Head of caudate nucleus (tissue), 42 donors: ENCODE measurements around the gene RIPK4.

Experiments
- DNase-seq, 42 donors: peaks; one replicate each; pipeline versions ENCODE4 v3.0.0 to v3.0.0-alpha.2; 2020 to 2021; ENCODE audit warnings: mixed read lengths in 7 of 42
- intact Hi-C: fragments of 100-400 bp; cut with DNase I; formaldehyde crosslinking; loops from one replicate; pipeline ENCODE4 v1.15.0; 2022

The RIPK4 gene

DNA sequence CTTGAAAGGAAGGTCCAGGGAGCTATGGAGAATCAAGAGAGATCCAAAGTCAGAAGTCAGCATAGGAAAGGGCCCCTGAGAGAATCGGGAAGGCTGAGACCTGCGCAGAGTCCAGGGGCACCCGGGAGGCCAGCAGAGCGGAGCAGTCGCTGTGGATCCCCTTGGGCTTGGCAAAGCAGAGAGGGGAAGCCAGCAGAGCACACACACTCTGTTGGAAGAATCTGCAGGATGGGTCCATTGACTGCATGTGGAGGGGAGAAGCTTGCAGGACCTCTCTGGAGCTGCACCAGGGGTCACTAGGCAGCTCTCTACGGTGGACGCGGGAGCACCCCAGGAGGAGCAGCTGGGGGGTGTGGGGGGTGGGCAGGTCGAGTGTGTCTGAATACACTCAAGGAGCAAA lies 6.4 kb downstream of the RIPK4 start:
- no peak for DNase-seq
- intact Hi-C loops, result no loop called here

DNA sequence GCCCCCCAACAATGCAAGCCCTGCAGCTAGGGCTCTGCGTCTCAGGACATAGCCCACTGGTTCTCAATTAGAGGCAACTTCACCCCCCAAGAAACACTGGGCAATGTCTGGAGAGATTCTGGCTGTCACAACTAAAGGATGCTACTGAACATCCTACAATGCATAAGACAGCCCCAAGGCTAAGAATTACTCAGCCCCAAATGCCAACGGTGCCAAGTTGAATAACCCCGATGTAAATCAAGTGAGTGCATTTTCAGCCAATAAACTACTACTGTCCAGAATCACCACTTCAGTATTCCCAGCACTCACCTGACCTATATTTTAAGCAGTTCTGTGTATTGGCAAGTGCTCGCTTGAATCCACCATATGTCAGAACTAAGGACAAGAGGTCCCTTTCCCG lies 6.9 kb downstream of the RIPK4 start:
- DNase-seq, result no peak

DNA sequence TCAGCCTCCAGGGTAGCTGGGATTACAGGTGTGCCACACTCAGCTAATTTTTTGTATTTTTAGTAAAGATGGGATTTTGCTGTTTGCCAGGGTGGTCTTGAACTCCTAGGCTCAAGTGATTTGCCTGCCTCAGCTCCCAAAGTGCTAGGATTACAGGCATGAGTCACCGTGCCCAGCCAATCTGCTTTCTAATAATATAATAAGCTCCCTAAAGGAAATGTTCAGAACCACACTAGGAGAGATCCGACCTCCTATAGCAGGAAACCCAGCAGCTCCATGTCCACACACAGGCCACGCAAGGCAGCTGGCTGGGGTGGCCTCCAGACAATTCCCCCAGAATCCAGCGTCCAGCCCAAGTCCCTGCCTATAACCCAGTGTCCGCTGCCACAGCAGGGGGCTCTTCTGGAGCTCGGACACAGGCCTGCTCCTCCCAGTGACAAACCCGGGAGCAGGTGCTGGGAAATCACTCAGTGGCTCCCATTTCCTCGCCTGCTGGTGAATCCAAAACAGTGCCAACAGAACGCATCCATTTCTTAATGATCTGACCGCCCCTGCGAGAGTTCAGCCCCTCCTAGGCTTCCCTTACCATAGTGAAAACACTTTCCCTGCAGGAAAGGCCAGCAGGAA lies 7.5 kb downstream of the RIPK4 start:
- intact Hi-C loops, result no loop called here

More for the DNA sequence above, 6.9 kb downstream of the RIPK4 start:
- intact Hi-C loops, result no loop called here

DNA sequence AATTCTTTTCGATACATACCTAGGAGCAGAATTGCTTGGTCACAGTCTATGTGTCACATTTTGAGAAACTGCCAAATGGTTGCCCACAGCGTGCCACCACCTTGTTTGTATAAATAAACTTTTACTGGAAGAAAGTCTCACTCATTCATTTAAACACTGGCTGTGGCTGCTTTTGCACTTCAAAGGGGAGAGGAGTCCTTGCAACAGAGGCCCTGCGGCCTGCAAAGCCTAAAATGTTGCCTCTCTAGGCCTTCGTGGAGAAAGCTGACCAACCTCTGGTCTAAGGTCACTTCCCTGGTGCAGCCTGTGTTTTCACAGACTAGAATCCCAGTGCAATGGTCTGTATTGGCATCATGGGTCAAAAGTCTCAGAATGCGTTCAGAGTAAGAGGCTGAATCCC lies 8.3 kb downstream of the RIPK4 start:
- no peak for DNase-seq
- intact Hi-C loops, result no loop called here

More for the DNA sequence above, 7.5 kb downstream of the RIPK4 start:
- no peak for DNase-seq

DNA sequence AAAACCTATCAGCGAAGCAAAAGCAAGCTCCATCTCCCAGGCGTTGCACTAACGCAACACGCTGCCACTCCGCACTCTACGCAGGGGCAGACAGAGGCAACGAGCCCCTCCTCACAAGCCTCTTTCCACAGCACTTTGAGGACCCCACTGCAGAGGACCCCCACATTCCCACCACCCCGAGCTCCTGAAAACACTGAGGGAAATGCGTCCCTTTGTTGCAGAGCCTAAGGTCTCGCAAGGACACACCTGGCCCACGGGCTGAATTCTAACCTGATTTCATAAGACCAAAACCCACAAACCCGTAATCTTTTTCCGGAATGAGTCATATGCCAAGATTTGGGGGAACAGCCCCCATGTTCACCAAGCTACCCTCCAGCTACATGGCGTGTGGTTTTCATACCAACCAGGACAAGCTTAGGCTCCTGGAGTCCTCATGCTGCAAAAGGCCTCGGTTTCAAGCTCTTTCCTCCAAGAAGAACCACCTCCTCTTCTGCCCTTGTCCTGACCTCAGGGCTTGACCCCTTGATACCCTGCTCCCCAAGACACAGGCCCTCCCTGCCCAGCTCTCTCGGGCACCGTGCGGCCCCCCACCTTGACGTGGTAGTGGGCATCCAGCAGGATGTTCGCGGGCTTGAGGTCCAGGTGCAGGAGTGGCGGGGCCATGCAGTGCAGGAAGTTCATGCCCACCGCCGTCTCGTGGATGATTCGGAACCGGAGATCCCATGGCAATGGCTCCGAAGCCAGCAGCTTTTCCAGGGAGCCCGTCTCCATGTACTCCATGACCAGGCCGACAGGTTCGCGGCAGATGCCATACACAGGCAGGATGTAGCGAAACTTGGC lies 10.7 kb downstream of the RIPK4 start:
- no peak for DNase-seq
- intact Hi-C loops, result no loop called here

DNA sequence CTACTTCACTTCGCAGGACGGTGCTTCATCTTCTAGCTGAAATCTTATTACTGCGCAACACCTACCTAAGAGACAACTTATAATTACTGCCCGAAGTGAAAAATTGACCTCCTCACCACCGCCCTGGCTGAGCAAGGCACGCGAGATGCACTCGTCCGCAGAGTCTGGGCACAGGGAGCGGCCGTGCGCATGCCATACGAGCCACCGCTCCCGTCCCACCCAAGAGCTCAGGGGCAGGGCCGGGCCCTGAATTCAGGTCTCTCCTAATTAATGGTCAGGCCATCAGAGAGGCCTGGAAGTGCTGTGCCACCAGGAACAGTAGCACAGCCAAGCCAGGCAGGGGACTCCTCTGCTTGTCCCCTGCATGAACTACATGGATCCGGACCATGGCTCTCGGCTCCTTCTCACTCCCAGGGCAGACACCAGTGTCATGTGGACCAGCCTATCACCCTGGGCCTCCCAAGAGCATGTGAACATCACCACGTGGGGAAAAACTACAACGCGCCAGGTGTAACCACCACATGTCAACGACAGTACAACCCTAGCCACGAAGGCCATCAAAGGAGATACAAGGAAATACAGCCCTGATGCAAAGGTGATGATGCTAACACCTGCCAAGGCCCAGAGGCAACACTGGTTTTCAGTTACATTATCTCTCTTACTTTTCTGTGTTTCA lies 11.5 kb downstream of the RIPK4 start:
- intact Hi-C loops, result no loop called here
- no peak for DNase-seq

DNA sequence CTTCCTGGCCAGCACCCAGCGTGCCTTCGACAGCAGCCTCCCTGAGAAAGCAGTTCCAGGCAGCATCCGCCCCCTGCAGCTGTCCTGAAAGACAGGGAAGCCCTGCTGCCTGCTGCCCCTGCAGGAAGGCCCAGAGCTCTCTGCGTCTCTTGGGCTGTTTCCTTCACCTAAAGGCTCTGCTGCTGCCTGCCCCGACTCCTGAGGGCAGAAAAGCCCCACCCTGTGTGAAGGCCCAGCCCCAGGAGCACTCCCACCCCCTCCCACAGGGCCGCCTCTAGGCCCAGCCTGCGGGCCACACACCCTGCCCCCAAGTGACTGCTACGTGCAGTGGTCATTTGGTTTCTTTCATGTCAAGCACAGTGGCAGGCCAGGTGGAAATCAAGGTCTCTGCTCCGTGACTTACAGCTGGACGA lies 12.4 kb downstream of the RIPK4 start:
- no peak for DNase-seq
- intact Hi-C loops, result no loop called here

DNA sequence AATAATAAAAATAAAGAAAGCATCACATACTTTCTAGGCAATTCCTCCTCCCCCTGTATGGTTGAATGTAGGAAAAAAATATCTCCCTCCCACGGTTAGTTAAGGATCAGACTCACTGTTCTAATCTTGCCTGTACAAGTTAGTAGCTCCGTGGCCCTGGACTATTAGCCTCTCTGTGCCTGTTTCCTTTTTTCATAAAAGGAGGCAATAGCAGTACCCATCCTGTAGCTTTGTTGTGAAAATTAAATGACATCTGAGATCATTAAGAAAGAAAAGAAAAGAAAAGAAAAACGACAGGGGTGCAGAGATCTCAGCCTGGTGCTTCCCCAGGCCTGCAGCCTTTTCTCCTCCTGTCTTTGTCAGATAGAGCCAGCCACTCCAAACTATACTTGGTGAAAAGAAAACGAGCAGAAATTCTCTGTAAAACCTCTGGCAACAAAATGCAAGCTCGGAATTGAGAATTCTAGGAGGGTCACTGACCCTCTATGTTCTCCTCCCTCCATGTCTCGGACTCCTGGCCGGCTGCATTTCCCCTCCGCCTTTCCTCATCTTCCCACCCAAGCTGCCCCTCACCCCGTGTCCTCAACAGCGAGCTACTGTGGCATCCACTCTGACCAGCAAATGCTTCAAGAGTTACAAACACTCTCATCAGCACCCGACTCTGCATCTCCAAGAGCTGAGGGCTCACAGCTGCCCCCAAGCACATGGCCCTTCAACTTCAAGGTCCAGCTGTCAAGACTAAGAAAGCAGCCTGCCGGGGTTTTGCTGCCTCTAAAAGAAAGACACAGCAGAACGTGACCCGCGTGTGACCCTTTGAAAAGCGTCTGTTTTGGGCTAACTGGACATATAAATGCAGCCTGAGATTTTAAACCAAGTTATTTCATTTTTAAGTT lies 13.6 kb downstream of the RIPK4 start:
- intact Hi-C loops, result no loop called here
- no peak for DNase-seq

DNA sequence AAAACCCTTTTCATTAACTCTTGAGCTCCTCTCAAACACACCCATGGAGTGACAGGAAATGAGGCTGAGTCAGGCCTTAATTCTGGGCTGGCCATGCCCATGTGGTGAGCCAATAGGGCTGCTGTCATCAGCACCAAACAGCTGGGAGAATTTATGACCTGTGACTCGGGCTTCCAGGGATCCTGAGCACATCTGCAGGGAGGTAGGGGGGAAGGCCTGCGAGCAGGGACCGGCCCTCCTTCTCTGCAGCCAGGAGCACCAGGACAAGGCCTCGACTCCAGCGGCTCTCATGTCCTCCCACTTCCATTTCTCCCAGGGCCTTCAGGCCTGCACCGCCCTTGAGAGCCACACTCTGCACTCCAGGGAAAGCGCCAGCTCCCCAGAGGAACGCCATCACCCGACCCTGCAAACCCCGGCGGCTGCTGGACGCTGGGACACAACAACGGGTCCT lies 14.6 kb downstream of the RIPK4 start:
- DNase-seq, result no peak
- intact Hi-C loops, result no loop called here

DNA sequence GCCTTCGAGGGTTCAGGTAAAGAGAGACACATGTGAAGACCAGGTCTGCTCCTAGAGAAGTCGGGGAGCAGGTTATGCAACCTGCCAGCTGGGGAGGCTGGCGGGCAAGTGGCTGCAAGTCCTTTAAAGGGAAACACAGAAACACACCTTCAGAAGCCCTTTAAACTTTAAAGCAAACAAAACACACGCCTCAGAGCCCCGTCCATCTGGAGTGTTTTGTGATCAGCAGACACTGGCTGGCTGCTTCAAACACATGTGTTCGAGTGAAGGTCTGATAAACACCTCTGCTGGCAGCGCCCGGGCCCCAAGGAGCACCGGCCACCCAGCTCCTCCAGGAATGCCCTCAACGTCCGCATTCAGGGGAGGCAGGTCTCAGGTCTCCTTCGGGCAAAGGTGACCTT lies 15.2 kb downstream of the RIPK4 start:
- DNase-seq, result no peak
- intact Hi-C loops, result no loop called here

DNA sequence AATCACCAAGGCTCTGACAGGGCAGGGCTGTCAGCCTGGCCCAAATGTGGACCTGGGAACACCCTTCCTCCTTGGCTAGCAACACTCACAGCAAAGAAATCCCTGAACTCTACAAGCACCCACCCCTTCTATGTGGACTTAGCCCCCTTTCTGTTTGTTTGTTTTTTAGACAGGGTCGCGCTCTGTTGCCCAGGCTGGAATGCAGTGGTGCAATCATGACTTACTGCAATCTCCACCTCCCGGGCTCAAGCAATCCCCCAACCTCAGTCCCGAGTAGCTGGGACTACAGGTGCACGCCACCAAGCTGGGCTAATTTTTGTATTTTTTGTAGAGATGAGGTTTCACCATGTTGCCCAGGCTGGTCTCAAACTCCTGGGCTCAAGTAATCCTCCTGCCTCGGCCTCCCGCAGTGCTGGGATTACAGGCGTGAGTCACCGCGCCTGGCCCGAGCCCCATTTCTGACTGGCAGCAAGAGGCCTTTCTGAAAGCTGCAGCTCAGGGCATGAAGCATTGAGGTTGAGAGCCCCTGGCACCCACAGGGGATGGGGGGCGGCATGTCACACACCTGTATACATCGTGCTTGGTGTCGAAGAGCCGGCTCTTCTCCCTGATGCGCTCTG lies 16.2 kb downstream of the RIPK4 start:
- intact Hi-C loops, result no loop called here
- DNase-seq, result no peak

DNA sequence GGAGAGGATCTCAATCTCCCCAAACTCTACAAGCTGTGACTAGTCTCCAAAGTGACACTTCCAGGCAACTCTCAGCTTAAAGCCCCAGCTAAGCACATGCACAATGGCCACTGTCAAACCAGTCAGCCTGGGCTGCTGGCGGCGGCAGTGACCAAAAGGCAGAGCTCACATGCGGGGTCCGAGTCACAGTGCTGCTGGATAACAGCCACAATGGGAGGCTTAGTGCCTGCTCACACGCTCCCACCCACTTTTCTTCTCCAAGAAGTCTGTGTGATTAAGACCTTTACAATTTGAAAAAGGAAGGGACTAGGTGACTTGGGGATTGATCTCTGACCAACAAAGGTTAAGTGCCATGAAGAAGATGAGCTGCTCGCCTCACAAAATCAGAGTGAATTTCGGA lies 16.8 kb downstream of the RIPK4 start:
- no peak for DNase-seq
- intact Hi-C loops, result no loop called here

DNA sequence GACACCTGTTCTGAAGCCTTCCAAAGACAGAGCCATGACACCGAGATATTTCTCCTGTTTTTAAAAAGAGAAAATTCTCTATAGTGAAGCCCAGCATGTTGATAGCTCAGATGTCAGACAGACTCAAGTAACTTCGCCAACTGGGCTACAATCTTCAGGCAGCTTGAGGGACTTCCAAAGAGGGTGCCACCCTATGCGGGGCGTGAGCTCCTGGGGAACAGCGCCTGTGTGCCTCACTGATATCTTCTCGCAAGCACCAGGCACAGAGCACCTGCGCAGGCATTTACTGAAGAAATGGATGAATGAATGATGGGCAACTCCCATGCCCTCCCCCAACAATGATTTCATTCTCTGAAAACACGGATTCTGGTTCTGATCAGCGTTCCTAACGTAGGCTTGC lies 17.6 kb downstream of the RIPK4 start:
- intact Hi-C loops, result no loop called here
- DNase-seq, result no peak

DNA sequence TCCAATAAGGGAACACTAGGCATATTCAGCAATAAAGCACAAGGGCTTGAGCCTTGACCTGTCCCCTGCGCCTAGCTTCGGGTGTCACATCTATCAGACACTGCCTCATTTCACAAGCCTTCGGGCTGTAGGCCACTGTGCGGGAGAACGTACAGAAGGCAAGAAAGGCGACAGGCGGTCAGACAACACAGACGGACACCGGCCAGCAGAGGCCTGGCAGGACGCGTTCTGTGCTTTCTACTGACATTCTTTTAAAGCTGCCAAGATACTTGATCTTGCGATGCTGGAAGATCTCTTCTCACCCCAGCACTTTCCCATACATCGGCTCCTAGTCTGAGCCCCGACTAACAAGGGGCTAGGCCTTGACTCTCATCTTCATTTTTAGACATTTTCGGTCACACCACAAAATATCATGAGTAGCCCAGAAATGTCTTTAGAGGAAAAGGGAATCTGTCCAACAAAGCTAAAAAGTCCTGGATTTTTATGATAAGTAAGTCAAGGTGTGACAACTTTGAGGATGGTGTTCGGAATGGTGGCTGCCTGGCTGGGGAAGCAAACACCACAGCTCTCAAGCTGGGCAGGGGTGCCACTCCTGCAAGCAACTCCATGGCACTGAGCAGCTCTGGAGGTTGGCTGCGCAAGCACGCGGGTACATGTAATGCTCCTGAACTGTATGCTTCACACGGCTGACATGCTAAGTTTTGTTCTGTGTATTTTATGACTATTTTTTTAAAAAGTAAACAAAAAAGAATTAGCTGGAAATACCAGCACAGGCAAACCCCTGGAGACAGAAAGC lies 18.7 kb downstream of the RIPK4 start:
- intact Hi-C loops, result no loop called here
- DNase-seq, result no peak

DNA sequence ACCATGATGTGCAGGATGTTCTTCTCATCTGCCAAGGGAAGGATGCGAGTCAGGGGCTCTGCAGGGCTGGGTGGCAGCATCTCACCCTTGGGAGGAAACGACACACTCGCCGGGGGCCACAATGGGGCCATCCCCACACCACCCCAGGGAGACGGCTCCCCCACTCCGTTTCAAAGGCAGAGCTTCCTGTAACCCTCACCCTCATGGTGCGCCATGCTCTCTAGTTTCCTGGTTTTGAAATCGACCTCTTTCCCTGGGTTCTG lies 20.2 kb downstream of the RIPK4 start:
- no peak for DNase-seq
- intact Hi-C loops, result no loop called here

DNA sequence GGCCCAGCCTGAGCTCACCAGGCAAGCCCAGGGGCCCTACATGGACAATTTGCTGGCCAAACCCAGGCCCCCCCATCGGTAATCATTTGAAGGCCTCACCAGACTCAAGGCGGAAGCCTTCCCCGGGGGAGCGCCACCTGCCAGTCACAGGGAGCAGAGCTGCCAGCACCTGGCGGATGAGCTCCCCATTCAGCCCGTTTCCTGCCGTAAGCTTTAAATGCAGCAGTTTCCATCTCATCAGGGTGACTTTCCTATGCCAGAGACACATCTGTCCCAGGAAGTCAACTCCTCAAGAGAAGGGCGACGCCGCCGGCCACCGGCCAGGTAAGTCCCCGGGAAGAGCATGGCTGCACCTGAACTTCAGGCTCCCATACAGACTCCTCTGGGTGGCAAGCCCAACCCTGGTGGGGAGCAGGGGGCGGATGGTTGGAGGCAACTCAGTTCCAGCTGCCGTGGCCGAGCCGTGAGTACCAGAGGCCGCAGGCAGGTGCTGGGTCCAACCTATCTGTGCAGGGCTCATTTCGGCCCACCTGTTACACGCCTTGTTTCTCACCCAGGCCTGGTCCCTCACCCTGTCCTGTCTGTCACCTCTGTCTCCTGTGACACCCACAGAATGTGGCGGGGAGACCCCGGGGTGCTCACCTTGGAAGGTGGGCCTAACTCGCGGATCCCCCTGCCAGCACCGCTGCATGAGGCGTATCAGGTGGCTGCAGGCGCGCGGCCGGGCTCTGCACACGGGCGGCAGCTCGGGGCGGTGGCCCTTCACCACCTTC lies 20.7 kb downstream of the RIPK4 start:
- intact Hi-C loops, result no loop called here
- DNase-seq, result no peak

DNA sequence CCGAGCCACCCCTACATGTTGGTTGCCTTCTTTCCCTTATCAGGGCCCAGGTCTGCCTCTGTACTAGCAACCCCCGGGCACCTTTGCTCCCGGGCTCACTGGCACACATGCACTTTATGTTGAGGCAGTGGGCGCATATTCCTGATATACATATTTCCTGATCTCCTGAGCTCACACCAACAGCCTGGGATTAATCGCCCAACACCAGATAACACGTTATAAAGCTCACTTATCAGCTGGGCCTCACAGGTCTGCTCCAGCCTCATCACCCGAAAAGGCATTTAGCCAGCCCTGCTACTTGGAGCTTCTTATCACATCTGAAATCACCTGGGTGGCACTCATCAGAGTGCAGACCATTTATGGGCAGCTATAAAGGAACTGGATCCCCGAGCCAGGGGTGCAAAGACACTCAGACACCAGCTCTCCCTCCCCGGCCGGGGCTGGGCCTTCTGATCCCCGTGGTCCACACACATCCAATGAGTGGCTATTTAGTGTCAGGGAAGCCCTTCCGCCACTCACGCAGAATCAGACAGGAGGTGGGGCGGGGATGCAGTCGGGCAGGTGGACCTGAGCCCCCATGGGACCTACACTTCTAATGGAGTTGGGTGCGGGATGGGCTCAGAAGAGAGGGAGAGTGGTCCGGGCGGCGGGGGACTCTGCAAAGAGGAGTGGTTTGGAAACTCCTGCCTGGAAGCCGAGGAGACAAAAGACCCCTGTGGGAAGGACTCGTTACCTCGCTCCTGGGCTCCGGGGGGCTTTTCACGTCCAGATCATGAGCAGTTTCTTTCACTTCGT lies 21.6 kb downstream of the RIPK4 start:
- intact Hi-C loops, result no loop called here
- no peak for DNase-seq
